GM10266 (cell line): ENCODE data around the gene RTRAF.

Source experiments
- DNase-seq: peaks from one replicate; pipeline ENCODE4 v3.0.0; 2012; ENCODE audit errors: extremely low spot score
- TF ChIP-seq, protein P1 (sequence below): IDR thresholded peaks from 2 replicates; pipeline ENCODE4 v1.5.1; 2012; ENCODE audit warnings: mild to moderate bottlenecking, low read depth; ENCODE audit not compliant: control insufficient read depth, insufficient read depth; ENCODE audit errors: missing control alignments

RTRAF gene

DNA sequence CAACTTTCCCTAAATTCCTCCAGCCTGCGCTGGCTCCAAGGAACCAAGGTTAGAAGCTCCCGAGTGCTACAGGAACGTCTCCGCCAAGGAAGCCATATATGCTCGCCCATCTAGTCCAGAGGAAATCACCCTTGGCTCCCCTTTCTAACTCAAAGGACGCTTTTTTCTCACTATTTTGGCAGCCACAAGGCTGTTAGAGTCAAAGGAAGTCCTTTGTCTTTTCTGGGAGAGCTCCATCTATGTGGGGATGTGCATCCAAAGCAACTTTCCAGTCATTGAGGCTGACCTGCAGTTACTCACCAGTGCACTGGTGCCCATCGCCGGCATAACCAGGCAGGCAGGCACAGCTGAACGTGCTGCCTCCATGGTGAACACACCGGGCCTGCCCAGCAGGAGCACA lies 37.6 kb downstream of the RTRAF start:
- TF ChIP-seq, protein P1, sequence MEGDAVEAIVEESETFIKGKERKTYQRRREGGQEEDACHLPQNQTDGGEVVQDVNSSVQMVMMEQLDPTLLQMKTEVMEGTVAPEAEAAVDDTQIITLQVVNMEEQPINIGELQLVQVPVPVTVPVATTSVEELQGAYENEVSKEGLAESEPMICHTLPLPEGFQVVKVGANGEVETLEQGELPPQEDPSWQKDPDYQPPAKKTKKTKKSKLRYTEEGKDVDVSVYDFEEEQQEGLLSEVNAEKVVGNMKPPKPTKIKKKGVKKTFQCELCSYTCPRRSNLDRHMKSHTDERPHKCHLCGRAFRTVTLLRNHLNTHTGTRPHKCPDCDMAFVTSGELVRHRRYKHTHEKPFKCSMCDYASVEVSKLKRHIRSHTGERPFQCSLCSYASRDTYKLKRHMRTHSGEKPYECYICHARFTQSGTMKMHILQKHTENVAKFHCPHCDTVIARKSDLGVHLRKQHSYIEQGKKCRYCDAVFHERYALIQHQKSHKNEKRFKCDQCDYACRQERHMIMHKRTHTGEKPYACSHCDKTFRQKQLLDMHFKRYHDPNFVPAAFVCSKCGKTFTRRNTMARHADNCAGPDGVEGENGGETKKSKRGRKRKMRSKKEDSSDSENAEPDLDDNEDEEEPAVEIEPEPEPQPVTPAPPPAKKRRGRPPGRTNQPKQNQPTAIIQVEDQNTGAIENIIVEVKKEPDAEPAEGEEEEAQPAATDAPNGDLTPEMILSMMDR, result no peak
- DNase-seq, result no peak

DNA sequence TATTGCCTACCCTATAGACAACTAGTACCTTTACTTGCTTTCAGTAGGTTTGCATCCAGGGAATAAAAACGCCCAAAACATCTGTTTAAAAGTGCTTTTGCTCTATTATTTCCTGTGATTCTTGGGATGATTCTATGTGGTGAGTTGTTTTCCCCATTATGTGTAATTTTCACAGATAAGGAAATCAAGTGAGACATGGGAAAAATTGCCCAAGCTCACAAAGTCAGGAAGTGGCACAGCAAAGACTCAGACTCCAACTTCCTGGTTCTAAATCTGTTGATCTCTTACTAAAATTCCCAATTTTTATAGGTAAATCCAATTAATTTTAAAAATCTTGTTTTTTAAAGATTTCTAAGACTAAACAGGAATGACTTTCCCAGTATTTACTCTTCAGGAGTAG lies 40.5 kb downstream of the RTRAF start:
- DNase-seq, result no peak

DNA sequence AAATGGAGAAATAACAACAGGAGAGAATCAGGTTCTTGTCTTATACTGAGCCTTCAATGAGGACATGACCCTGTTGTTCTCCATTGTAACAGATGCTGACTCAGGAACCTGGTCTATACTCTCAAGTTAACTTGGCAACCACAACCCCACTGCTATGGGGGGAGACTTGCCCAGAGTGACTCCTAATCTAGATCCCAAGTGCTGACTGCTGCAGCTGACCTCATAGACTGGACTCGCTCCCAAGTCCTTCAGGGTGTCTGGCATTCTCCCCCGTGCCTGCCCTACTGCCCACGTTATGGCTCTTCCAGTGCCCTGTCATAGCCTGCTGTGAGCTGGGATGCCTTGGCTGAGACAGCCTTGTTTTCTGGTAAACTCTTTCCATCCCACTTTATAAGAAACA lies 42.4 kb downstream of the RTRAF start:
- DNase-seq, result no peak
- TF ChIP-seq, protein P1, result no peak

More for the DNA sequence above, 40.5 kb downstream of the RTRAF start:
- TF ChIP-seq, protein P1, result no peak

DNA sequence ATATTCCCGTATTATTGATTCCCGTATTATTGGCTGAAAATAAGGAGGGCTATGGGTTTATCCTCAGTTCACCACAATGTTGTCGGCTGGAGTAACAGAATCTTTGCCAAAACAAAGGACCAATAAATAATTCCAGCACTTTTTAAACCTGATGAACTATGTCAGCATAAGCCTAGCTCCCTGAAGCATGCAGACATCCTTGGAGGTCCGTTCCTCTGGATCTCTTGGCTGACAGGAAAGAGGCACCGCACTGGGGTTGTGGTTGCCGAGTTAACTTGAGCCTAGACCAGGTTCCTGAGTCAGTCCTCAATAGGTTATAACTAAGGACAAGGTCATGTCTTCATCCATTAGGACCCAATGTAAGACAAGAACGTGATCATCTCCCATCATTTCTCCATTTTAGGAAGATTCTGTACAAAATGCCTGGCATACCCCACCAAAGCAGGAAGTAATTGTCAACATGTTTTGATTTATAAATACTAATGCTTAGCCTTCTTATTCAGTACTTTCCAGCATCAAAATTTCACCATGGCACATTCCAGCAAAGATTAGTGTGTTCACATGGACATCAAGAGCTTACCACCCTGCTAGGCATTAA lies 43.0 kb downstream of the RTRAF start:
- TF ChIP-seq, protein P1, result no peak
- no peak for DNase-seq

DNA sequence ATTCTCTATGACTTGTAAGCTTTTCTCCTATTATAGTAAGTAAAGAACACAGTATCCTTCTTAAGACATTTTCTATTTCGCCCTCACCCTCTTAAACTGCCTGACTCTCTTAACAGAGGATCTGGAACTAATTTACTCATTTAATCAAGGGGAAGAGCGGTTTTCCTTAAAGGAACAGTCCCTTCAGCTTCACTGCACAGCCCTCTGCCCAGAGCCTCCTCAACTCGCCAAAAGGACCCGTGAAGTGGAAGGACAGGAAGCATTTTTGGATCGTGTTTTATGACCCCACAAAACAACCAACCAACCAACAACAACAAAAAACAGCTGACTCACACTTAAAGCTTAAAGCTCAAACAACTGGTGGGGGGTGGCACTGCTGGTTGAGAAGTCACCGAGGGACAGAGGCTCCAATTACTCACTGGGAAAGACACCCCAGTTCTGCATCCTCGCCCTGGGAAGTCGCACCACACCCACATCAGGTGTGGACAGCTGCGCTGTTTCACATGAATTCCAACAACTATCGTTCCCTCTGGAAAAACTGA lies 43.8 kb downstream of the RTRAF start:
- no peak for DNase-seq
- TF ChIP-seq, protein P1, result no peak

DNA sequence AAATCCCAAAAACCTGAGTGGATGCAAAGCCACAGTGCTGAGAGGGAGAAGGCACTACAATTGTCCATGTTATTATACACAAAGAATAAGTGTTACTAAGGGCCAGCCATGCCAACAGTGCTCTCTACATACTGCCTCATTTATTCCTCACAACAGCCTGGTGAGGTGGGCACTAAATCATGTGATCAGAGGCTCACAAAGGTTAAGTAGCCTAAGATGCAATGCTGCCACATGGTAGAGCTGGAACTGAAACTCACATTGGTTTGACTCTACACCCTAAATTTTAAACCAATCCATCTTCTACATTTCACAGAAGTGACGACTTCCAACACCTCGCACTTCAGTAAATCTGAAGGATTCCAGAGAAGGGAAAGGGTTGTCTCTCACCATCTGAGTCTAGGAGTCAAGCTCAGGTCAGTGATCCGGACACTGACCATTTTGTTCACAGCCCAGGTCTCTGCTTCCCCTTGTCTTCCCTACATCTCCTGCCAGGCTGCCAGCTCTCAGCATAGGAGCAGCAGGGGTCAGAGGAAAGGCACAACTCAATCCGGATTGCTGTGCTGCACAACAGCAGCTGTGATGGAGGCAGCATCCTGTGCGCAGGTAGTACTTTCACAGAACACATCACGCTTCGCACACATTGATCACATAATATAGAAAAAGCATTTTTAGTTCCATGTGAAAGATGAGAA lies 49.9 kb downstream of the RTRAF start:
- no peak for DNase-seq
- TF ChIP-seq, protein P1, result no peak

DNA sequence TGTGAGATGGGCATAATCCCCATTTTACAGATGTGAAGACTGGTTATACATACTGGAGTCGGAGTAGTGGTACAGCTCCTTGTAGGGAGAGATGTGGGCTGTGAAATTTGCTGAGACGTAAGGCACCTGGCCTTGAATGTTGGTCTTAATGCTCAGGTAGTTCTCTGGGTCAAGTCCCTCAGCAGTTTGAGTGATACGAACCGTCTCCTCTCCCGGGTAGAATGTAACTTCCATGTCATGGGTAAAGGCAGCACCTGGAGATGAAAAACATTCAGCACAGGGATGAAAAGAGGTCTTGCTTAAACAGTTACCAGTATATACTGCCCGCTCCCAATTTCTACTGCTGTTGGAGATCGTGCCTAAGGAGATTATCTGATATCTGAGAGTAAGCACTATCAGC lies 51.3 kb downstream of the RTRAF start:
- TF ChIP-seq, protein P1, result no peak
- DNase-seq, result no peak
